CD4-positive, CD25-positive, alpha-beta regulatory T cell (primary cell): ENCODE results near the gene VSIR. TPM values are rescaled to one million over a fixed set of nuclear protein-coding genes. Genes with fewer than 3 reads are reported as not detected.

Experiments
- ATAC-seq, 2 donors: fragments of 150-1000 bp; cut with Tn5 transposase; one replicate each; pipeline ENCODE4 v1.10.0; 2021; ENCODE audit warnings: low read depth in 2 of 2, moderate number of reproducible peaks in 2 of 2, moderate library complexity in 1 of 2
- DNase-seq, 3 donors: peaks; one replicate each; pipeline versions ENCODE4 v3.0.0 to v3.0.0-alpha.2; 2012 to 2022; ENCODE audit warnings: mixed read lengths in 1 of 3
- H3K27ac ChIP-seq: one replicate; pipeline ENCODE4 v1.7.0; 2013; ENCODE audit warnings: mild to moderate bottlenecking, low read length; ENCODE audit not compliant: insufficient read depth, poor library complexity, severe bottlenecking
- H3K27me3 ChIP-seq: one replicate; pipeline ENCODE4 v1.7.0; 2013; ENCODE audit warnings: low read length; ENCODE audit not compliant: control insufficient read depth, insufficient read depth
- H3K36me3 ChIP-seq: one replicate; pipeline ENCODE4 v1.7.0; 2013; ENCODE audit warnings: mild to moderate bottlenecking, low read length, moderate library complexity; ENCODE audit not compliant: control insufficient read depth, insufficient read depth
- H3K4me1 ChIP-seq: 2 replicates; pipeline ENCODE4 v1.7.0; 2013; ENCODE audit warnings: mild to moderate bottlenecking, low read length; ENCODE audit not compliant: insufficient read depth, control insufficient read depth, poor library complexity, severe bottlenecking
- H3K4me3 ChIP-seq: one replicate; pipeline ENCODE4 v1.7.0; 2013; ENCODE audit warnings: low read depth, mild to moderate bottlenecking, low read length, moderate library complexity
- H3K9me3 ChIP-seq, 2 experiments: 1 replicate in 1 of 2; 2 replicates in 1 of 2; pipeline ENCODE4 v1.7.0; 2013; ENCODE audit warnings: low read length in 2 of 2, mild to moderate bottlenecking in 1 of 2, moderate library complexity in 1 of 2; ENCODE audit not compliant: control insufficient read depth in 2 of 2
- H3K27ac Mint-ChIP-seq, 3 donors: one replicate each; pipeline ENCODE4 v1.8.0; 2020 to 2022; ENCODE audit warnings: mild to moderate bottlenecking in 3 of 3, mixed read lengths in 3 of 3, moderate library complexity in 2 of 3
- H3K27me3 Mint-ChIP-seq: one replicate; pipeline ENCODE4 v1.8.0; 2022; ENCODE audit warnings: mild to moderate bottlenecking, mixed read lengths
- H3K36me3 Mint-ChIP-seq: one replicate; pipeline ENCODE4 v1.8.0; 2020; ENCODE audit warnings: mixed read lengths
- H3K4me1 Mint-ChIP-seq, 4 donors: one replicate each; pipeline ENCODE4 v1.8.0; 2020 to 2022; ENCODE audit warnings: mixed read lengths in 4 of 4, mild to moderate bottlenecking in 1 of 4
- H3K4me3 Mint-ChIP-seq, 4 donors: one replicate each; pipeline ENCODE4 v1.8.0; 2020 to 2022; ENCODE audit warnings: mild to moderate bottlenecking in 4 of 4, mixed read lengths in 4 of 4, moderate library complexity in 3 of 4
- H3K9me3 Mint-ChIP-seq, 7 donors: one replicate each; pipeline ENCODE4 v1.8.0; 2020 to 2022; ENCODE audit warnings: mixed read lengths in 7 of 7, mild to moderate bottlenecking in 3 of 7, moderate library complexity in 2 of 7
- polyA plus RNA-seq, 4 donors: library from polyadenylated mRNA; unstranded; fragments of 300-500 nt; fragmentation: Illumina TruSeq; gene quantifications; one replicate each; pipeline ENCODE4 v1.2.3, GENCODE V29; 2021
- total RNA-seq: library from RNA; stranded (reverse); gene quantifications from one replicate; pipeline ENCODE4 v1.2.3, GENCODE V29; 2022

VSIR gene
- total and polyA plus RNA-seq, 5 donors from 2014 or later: 167 to 339 (median 258) TPM

GRCh38 chr10:71762324-71762723, 11.0 kb downstream of the VSIR start:
- peaks cover 74% of the 10 kb centered on the region for H3K36me3 ChIP-seq
- Mint-ChIP-seq H3K4me3 (peak overlapping the region in 2 of 4 donors; percentile 26 to 84), H3K36me3 (peaks cover 35% of the 10 kb centered on the region)

GRCh38 chr10:71761541-71762113, 11.7 kb downstream of the VSIR start:
- H3K9me3 ChIP-seq: no peaks in the 10 kb centered on the region
- Mint-ChIP-seq H3K27me3 (no peaks in the 10 kb centered on the region), H3K4me1 (peaks cover 12 to 92% (median 59%) of the 10 kb centered on the region in 4 donors), H3K27ac (peak overlapping the region; percentile 84 to 94 (median 93)), H3K9me3 (no peaks in the 10 kb centered on the region), H3K36me3 (peaks cover 34% of the 10 kb centered on the region), H3K4me3 (peak overlapping the region in 2 of 4 donors; percentile 70 to 84)
- H3K4me3 ChIP-seq: no peak overlapping the region
- H3K27me3 ChIP-seq: no peaks in the 10 kb centered on the region
- peaks cover 70% of the 10 kb centered on the region for H3K36me3 ChIP-seq
- ATAC-seq (no peak), DNase-seq (no peak)
- peak overlapping the region; percentile 55 for H3K27ac ChIP-seq
- peaks cover 91% of the 10 kb centered on the region for H3K4me1 ChIP-seq

More at GRCh38 chr10:71762324-71762723, 11.0 kb downstream of the VSIR start:
- peak overlapping the region; percentile 55 for H3K27ac ChIP-seq
- peak overlapping the region; percentile 36 to 84 (median 84) for H3K27ac Mint-ChIP-seq
- peaks cover 91% of the 10 kb centered on the region for H3K4me1 ChIP-seq
- peaks cover 7 to 92% (median 60%) of the 10 kb centered on the region in 4 donors for H3K4me1 Mint-ChIP-seq
- H3K27me3 ChIP-seq: no peaks in the 10 kb centered on the region
- H3K9me3 Mint-ChIP-seq: no peaks in the 10 kb centered on the region
- no peak overlapping the region for H3K4me3 ChIP-seq
- no peak for ATAC-seq
- no peaks in the 10 kb centered on the region for H3K27me3 Mint-ChIP-seq
- no peaks in the 10 kb centered on the region for H3K9me3 ChIP-seq
- no peak for DNase-seq

GRCh38 chr10:71761105-71761511, 12.2 kb downstream of the VSIR start:
- no peak for DNase-seq
- H3K36me3 ChIP-seq: peaks cover 69% of the 10 kb centered on the region
- H3K27ac ChIP-seq: peak overlapping the region; percentile 59

GRCh38 chr10:71757399-71757922, 15.9 kb downstream of the VSIR start:
- H3K4me3 ChIP-seq: peak overlapping the region; percentile 61
- peaks cover 61% of the 10 kb centered on the region for H3K36me3 ChIP-seq

More at GRCh38 chr10:71761105-71761511, 12.2 kb downstream of the VSIR start:
- H3K36me3 Mint-ChIP-seq: peaks cover 35% of the 10 kb centered on the region
- peaks cover 13 to 93% (median 60%) of the 10 kb centered on the region in 4 donors for H3K4me1 Mint-ChIP-seq
- H3K27ac Mint-ChIP-seq: peak overlapping the region in 2 of 3 donors; percentile 93 to 94
- H3K27me3 Mint-ChIP-seq: no peaks in the 10 kb centered on the region
- H3K4me3 ChIP-seq: no peak overlapping the region
- H3K27me3 ChIP-seq: no peaks in the 10 kb centered on the region
- peaks cover 91% of the 10 kb centered on the region for H3K4me1 ChIP-seq
- H3K4me3 Mint-ChIP-seq: peak overlapping the region in 3 of 4 donors; percentile 70 to 81 (median 72)
- no peaks in the 10 kb centered on the region for H3K9me3 ChIP-seq
- ATAC-seq: peak; percentile 66 to 75
- H3K9me3 Mint-ChIP-seq: no peaks in the 10 kb centered on the region

GRCh38 chr10:71756311-71757191, 16.8 kb downstream of the VSIR start:
- peak overlapping the region; percentile 83 for H3K27ac ChIP-seq

More at GRCh38 chr10:71757399-71757922, 15.9 kb downstream of the VSIR start:
- Mint-ChIP-seq H3K27me3 (no peaks in the 10 kb centered on the region), H3K36me3 (peaks cover 38% of the 10 kb centered on the region), H3K9me3 (no peaks in the 10 kb centered on the region), H3K4me3 (peak overlapping the region; percentile 38 to 82 (median 78)), H3K27ac (peak overlapping the region; percentile 95 to 98 (median 98)), H3K4me1 (peaks cover 7 to 91% (median 55%) of the 10 kb centered on the region in 4 donors)
- DNase-seq (no peak), ATAC-seq (peak; percentile 1 to 15)
- Histone ChIP-seq H3K27ac (peak overlapping the region; percentile 83), H3K4me1 (peaks cover 91% of the 10 kb centered on the region), H3K9me3 (no peaks in the 10 kb centered on the region), H3K27me3 (no peaks in the 10 kb centered on the region)

GRCh38 chr10:71755179-71755879, 18.0 kb downstream of the VSIR start:
- H3K36me3 ChIP-seq: peaks cover 55% of the 10 kb centered on the region
- no peak for ATAC-seq

More at GRCh38 chr10:71756311-71757191, 16.8 kb downstream of the VSIR start:
- Mint-ChIP-seq H3K9me3 (no peaks in the 10 kb centered on the region), H3K27ac (peak overlapping the region; percentile 95 to 98 (median 98)), H3K4me1 (peaks cover 7 to 91% (median 56%) of the 10 kb centered on the region in 4 donors), H3K27me3 (no peaks in the 10 kb centered on the region), H3K4me3 (peak overlapping the region; percentile 38 to 82 (median 78)), H3K36me3 (peaks cover 45% of the 10 kb centered on the region)
- no peaks in the 10 kb centered on the region for H3K9me3 ChIP-seq
- peaks cover 91% of the 10 kb centered on the region for H3K4me1 ChIP-seq
- H3K27me3 ChIP-seq: no peaks in the 10 kb centered on the region
- ATAC-seq (peak; percentile 57), DNase-seq (peak in 2 of 3 donors; percentile 65 to 70)
- peaks cover 57% of the 10 kb centered on the region for H3K36me3 ChIP-seq
- peak overlapping the region; percentile 61 for H3K4me3 ChIP-seq

GRCh38 chr10:71754562-71754961, 18.8 kb downstream of the VSIR start:
- H3K36me3 Mint-ChIP-seq: peaks cover 39% of the 10 kb centered on the region
- H3K36me3 ChIP-seq: peaks cover 53% of the 10 kb centered on the region

More at GRCh38 chr10:71755179-71755879, 18.0 kb downstream of the VSIR start:
- H3K27me3 Mint-ChIP-seq: no peaks in the 10 kb centered on the region
- no peaks in the 10 kb centered on the region for H3K9me3 Mint-ChIP-seq
- peak overlapping the region; percentile 83 for H3K27ac ChIP-seq
- H3K9me3 ChIP-seq: no peaks in the 10 kb centered on the region
- H3K36me3 Mint-ChIP-seq: peaks cover 40% of the 10 kb centered on the region
- no peak overlapping the region for H3K4me3 Mint-ChIP-seq
- H3K4me1 Mint-ChIP-seq: peaks cover 7 to 89% (median 54%) of the 10 kb centered on the region in 4 donors
- no peak for DNase-seq
- peak overlapping the region; percentile 91 to 98 (median 95) for H3K27ac Mint-ChIP-seq
- H3K4me3 ChIP-seq: no peak overlapping the region
- peaks cover 91% of the 10 kb centered on the region for H3K4me1 ChIP-seq
- H3K27me3 ChIP-seq: no peaks in the 10 kb centered on the region

More at GRCh38 chr10:71754562-71754961, 18.8 kb downstream of the VSIR start:
- no peaks in the 10 kb centered on the region for H3K9me3 ChIP-seq
- Mint-ChIP-seq H3K4me3 (peak overlapping the region in 3 of 4 donors; percentile 56 to 79 (median 65)), H3K27ac (peak overlapping the region; percentile 92 to 98 (median 95)), H3K4me1 (peaks cover 7 to 94% (median 59%) of the 10 kb centered on the region in 4 donors), H3K9me3 (no peaks in the 10 kb centered on the region), H3K27me3 (no peaks in the 10 kb centered on the region)
- peak overlapping the region; percentile 83 for H3K27ac ChIP-seq
- no peaks in the 10 kb centered on the region for H3K27me3 ChIP-seq
- ATAC-seq (no peak), DNase-seq (no peak)
- H3K4me3 ChIP-seq: no peak overlapping the region
- peaks cover 97% of the 10 kb centered on the region for H3K4me1 ChIP-seq
